Left colon (tissue), 2 donors: ENCODE results near the gene ISM2. TPM values are rescaled to one million over a fixed set of nuclear protein-coding genes. Genes with fewer than 3 reads are reported as not detected.

Source experiments
- ATAC-seq: fragments of 200-7000 bp; cut with Tn5 transposase; one replicate; pipeline ENCODE4 v1.9.1; 2020; ENCODE audit warnings: mild to moderate bottlenecking, moderate library complexity
- DNase-seq, 2 donors: peaks; one replicate each; pipeline ENCODE4 v3.0.0-alpha.2; 2020
- intact Hi-C, 2 donors: fragments of 100-400 bp; cut with DNase I in 1 of 2; cut with micrococcal nuclease in 1 of 2; formaldehyde crosslinking; loops; one replicate each; pipeline versions ENCODE4 v1.11.2 to v1.14.0; 2022; cut with DNase I, micrococcal nuclease
- total RNA-seq, 2 donors: library from RNA; stranded (reverse); fragmentation: NEBNext Ultra II Directional; extraction: Animal tissue kit (Norgen Biotek cat#: 25700); gene quantifications; one replicate each; pipeline ENCODE4 v1.2.1, GENCODE V29; 2021
- donor health status: DM: no; HTN: no; CAD: no.
- donor health status: DM: yes; HTN: yes; CAD: no.

The ISM2 gene
- total RNA-seq, 2 donors from 2014 or later: 0.14 TPM; not detected in 1

DNA sequence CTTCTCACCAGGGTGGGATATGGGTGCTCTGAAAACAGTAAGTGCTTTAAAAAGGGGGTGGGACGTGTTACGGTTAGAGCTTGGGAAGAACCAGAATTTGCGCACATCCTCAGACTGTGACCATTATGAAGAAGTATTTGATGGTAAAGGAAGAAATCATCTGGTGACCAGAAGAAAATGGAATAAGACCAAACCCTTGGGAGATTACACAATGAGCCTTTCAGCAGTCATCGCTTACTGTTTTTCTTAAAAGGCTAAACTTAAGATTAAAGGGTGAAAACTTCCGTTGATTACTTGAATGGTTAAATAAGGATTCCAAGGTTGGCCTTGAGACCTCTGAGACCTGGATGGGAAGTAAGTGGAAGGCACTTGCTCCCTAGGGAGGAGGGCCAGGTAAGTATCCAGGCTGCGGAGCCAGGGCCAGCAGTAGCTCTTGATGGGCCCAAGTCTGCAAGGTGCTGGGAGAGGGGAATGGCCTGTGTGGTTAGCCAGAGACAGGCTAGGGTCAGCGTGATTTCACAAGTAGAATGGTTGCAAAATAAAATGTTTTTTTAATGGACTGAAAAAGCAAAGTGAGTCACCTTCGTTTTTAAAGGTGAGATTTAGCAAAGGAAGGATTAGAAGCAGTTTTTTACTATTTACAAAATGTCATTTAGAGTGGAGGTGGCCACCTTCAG, 13.0 kb upstream of the ISM2 start:
- intact Hi-C loops: no loop called here
- no peak for ATAC-seq
- DNase-seq: no peak

DNA sequence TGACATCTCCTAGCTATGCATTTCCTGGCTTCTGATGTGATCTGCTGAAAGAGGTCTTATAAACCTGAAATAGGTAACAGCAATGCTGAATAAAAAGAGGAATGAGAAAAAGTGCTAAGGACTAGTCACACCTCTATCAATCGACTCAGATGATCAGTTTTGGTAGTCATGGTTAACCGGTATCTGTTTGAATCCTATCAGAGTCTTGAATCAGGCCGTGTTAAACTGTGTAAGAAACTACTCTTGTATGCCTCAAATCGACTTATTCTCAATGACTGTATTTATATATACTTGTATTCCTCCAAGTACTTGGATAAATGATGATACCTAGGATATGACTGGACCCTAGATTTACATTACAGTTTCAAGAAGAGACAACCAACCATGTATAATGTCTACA, 10.8 kb upstream of the ISM2 start:
- intact Hi-C loops: no loop called here
- no peak for DNase-seq
- no peak for ATAC-seq

DNA sequence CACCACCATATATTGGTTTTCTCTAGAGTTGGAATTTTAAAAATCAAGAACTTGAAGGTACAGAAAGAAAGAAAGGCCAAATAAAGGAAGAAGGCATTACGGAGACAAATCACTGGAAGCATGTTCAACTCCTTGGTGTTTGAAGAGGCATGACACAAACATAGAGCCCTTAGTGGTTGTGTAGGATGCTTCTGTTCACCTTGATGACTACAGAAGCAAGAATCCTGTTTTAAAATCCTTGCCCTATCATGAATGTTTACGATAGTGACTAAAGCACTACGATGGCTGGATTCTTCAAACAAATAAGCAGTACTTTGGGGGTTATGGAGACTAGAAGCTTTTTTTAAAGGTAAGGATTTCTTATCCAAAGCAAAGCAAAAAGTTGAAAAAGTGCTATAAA, 10.3 kb upstream of the ISM2 start:
- ATAC-seq: no peak
- no peak for DNase-seq
- intact Hi-C loops: no loop called here

DNA sequence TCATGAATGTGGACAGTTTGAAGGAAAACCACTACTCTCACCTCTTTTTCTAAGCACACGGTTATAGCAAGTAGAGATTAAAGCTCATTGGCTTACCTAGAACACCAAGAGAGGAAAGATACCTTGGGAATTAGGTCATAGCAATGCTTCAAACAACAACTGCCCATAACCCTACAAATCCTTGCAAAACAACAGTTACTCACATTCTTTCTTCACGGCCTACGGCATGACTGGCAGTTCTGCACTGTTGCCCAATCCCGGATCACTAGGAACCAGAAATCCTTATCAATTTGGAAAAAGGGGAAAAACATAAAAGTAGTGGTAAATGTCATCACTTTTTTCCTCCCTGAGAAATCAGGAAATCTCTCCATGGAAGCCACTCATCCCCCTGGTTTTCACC, 9.6 kb upstream of the ISM2 start:
- ATAC-seq (no peak), DNase-seq (no peak)
- intact Hi-C loops: no loop called here

DNA sequence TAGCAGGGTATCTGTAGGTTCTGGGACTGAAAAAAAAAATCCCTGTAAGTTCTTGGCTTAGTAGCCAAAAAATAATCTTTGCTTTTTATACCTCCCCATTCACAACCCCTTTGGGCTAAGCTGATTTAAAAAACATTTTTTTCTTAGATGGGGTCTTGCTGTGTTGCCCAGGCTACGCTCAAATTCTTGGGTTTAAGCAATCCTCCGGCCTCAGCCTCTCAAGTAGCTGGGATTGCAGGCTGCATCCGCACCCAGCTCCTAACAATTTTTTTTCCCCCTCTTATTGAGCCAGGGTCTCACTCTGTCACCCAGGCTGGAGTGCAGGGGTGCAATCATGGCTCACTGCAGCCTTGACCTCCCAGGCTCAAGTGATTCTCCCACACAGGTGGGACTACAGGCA, 9.1 kb upstream of the ISM2 start:
- ATAC-seq (no peak), DNase-seq (no peak)
- intact Hi-C loops: no loop called here

DNA sequence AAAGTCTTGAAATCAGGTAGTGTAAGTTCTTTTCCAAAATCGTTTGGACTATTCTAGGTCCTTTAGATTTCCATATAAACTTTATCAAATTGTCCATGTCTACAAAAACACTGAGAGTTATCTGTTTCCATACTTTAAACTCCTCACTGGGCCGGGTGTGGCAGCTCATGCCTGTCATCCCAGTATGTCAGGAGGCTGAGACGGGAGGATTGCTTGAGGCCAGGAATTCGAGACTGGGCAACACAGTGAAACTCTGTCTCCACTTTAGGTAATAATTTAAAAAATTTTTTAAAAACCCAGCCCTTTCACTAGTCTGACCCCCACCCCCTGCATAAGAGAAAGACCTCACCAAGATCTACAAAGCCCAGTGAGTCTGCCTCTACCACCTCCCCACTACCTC, 6.4 kb upstream of the ISM2 start:
- ATAC-seq (no peak), DNase-seq (no peak)
- intact Hi-C loops: no loop called here

- intact Hi-C loops: no loop called here
- DNase-seq (no peak), ATAC-seq (no peak)
Measured at GRCh38 chr14:77503138-77503537, 4.5 kb upstream of the ISM2 start.

DNA sequence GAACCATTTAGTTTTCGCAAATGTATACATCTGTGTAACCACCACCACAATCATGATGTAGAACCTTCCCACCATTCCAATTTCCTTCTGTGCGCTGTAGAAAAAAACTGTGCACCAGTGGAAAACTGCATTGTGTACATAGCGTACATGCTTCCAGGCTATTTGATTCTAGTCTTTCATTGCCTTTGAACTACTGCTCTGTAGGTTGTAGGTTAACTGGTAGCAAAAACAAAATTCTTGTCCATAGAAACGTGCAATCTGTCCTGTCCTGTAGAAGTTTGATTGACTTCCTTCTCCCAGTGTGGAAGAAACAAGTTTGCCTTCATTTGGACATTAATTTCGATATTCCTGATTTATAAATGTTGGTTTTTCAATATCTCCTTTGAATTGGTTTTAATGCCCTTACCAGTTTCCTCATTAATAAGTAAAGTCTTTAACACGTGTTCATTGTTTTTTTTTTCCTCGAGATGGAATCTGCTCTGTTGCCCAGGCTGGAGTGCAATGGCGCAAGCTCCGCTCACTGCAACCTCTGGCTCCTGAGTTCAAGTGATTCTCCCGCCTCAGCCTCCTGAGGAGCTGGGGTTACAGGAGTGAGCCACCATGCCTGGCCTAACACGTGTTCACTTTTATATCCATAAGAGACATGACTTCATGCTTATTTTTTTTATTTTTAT, 3.6 kb upstream of the ISM2 start:
- ATAC-seq: peak; percentile 83
- DNase-seq: no peak
- intact Hi-C loops: no loop called here

GRCh38 chr14:77498984-77499527, 440 bp upstream of the ISM2 start:
- ATAC-seq (peak; percentile 10), DNase-seq (no peak)
- intact Hi-C loops: no loop called here

GRCh38 chr14:77495334-77495733, 3.3 kb downstream of the ISM2 start:
- no peak for ATAC-seq
- no peak for DNase-seq
- intact Hi-C loops: no loop called here

DNA sequence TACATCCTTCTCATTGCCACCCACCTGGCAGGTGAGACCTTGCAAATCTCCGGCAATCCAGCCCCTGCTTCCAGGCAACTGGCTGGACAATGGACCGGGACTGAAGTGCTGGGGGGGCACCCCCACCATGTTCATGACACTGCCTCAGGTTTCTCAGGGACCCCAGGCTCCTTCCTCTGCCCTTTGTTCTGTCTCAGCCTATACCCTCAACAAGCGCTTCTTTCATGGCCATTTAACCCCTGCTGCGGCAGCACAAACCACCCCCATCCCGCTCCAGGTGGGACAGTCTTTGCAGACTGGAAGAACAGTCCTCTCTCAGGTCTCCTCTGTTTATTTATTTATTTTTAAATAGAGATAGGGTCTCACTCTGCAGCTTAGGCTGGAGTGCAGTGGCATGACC, 7.6 kb downstream of the ISM2 start:
- no peak for DNase-seq
- intact Hi-C loops: no loop called here
- no peak for ATAC-seq

GRCh38 chr14:77490347-77490986, 8.1 kb downstream of the ISM2 start:
- intact Hi-C loops: no loop called here
- DNase-seq (no peak), ATAC-seq (no peak)

DNA sequence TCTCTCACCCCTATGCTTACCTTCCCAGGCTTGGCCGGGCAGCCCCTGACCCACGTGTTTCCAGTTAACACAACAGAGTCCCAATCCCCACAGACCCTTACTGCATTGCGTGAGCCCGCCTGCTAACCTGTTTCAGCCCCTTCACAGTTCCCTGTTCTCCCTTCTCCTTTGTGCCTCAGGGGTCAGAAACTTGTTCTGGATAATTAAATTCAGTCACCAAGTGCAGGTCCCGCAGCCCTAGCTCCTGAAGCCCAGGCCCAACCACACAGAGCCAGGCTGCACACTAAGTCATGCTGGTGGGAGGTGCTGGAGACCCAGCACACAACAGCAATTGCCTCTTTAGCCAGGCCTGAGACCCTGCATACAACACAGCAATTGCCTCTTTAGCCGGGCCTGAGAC, 9.6 kb downstream of the ISM2 start:
- DNase-seq (no peak), ATAC-seq (no peak)
- intact Hi-C loops: no loop called here

- no peak for DNase-seq
- intact Hi-C loops: no loop called here
- no peak for ATAC-seq
Measured at GRCh38 chr14:77488558-77488957, 10.1 kb downstream of the ISM2 start.

DNA sequence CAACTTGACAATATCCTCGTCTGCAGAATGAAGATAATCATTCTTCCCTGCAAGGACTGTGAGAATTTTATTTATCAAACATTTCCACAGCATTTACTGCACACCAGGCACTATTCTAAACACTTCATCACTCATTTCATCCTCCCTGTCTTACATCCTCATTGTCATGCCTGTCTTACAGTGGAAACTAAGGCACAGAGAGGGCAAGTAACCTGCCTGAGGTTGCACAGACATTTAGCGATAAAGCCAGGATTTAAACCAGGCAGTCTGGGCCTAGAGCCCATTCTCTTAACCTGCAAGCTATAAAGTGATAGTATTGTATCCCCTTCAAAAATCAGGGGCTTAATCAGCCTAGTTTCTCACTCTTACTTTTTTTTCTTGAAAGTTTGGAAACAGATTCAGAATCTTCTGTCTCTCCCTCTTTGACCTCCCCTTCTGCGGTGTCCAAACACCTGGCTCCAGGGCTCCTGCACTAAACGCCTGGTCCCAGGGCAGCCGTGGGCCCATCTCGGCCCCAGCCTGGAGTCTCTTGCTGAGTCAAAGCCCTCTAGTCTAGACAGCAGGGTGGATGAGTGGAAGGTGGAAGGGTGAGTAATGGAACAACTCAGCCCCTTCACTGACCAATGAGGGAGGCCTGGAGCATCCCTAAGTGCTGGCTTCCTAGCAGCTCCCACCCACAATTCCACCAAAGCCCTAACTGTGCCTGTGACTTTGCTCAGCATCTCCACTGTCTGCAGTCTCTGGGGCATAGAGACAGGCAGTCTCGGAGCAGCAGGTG, 12.5 kb downstream of the ISM2 start:
- no peak for DNase-seq
- no peak for ATAC-seq
- intact Hi-C loops: no loop called here

GRCh38 chr14:77485256-77485655, 13.4 kb downstream of the ISM2 start:
- ATAC-seq (no peak), DNase-seq (no peak)
- intact Hi-C loops: no loop called here

DNA sequence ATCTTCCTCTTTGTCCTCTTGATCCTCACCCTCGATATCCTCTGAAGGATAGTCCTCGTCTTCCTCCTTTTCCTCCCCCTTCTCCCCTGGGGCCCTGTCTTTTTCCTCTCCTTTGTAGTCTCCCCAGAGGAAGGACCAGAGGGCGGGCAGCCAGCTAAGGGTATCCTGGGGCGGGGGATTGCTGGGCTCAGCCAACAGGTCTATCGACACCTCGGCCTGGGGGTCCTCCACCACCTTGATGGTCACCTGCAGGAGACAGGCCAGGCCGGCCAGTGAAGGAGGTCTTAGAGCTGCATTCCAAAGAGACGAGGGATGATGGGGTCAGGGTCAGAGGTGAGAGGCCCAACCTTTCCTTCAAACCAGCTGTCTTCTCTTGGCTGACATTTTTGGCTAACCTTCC, 16.2 kb downstream of the ISM2 start:
- DNase-seq: no peak

DNA sequence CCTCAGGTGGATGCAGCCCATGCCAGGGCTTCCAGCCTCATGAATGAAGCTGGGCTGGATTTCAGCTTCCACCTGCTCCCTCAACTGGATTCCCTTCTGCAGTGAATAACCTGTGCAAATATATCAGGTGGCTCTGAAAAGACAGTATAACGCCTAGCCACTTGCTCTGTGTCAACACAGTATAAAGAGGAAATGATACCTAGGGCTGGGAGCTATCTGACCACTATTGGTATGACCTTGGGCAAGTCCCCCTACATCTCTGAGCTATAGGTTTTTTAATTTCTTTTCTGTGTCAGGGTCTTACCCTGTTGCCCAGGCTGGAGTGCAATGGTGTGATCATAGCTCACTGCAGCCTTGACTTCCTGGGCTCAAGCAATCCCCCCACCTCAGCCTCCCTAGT, 19.8 kb downstream of the ISM2 start:
- intact Hi-C loops: no loop called here
- ATAC-seq: no peak
- DNase-seq: no peak

More for the DNA sequence above, 16.2 kb downstream of the ISM2 start:
- intact Hi-C loops: no loop called here
- ATAC-seq: no peak

DNA sequence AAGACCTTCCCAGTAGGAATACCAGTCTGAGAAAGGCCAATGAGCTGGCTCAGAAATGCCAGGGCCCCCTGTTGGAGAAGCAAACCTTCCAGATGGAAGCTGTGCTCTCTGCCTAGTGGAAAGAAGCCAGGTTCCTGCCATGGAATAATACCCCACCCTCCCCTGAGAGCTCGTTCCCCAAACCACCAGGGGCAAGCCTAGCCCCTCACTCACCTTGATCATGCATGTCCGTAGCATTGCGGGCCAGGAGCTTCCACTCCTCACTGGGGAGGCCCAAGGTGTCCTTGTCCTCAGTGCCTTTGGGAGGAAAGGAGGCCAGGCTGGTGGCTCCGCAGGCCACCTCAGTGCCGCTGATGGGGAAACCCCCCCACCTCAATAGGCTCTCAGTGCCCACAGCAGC, 20.6 kb downstream of the ISM2 start:
- DNase-seq: no peak
- intact Hi-C loops: no loop called here
- no peak for ATAC-seq
